Stimulated activated naive B cell treated with anti-CD40 and anti-IgM and Interleukin-4, amounts not matched to agents 10 μg/mL and 1 μg/mL and 100 μg/mL, for 72 hours (primary cell): Measurements from ENCODE around the gene TMEM190.

Experiments used
- ATAC-seq, 2 donors: fragments of 150-1000 bp; cut with Tn5 transposase; replicated peaks; 2 replicates each; pipeline ENCODE4 v1.10.0; 2021; ENCODE audit warnings: moderate library complexity in 1 of 2
- DNase-seq: peaks from one replicate; pipeline ENCODE4 v3.0.0; 2021
- H3K27ac Mint-ChIP-seq: one replicate; pipeline ENCODE4 v1.8.0; 2022; ENCODE audit warnings: mild to moderate bottlenecking, mixed read lengths
- H3K27me3 Mint-ChIP-seq, 2 donors: one replicate each; pipeline ENCODE4 v1.8.0; 2022; ENCODE audit warnings: mixed read lengths in 2 of 2
- H3K36me3 Mint-ChIP-seq, 2 donors: one replicate each; pipeline ENCODE4 v1.8.0; 2022; ENCODE audit warnings: mixed read lengths in 2 of 2, mild to moderate bottlenecking in 1 of 2
- H3K4me1 Mint-ChIP-seq, 2 donors: one replicate each; pipeline ENCODE4 v1.8.0; 2022; ENCODE audit warnings: mixed read lengths in 2 of 2, mild to moderate bottlenecking in 1 of 2
- H3K4me3 Mint-ChIP-seq, 2 donors: one replicate each; pipeline ENCODE4 v1.8.0; 2022; ENCODE audit warnings: mild to moderate bottlenecking in 2 of 2, mixed read lengths in 2 of 2, moderate library complexity in 1 of 2
- H3K9me3 Mint-ChIP-seq, 2 donors: one replicate each; pipeline ENCODE4 v1.8.0; 2022; ENCODE audit warnings: mixed read lengths in 2 of 2, mild to moderate bottlenecking in 1 of 2

Gene TMEM190

DNA sequence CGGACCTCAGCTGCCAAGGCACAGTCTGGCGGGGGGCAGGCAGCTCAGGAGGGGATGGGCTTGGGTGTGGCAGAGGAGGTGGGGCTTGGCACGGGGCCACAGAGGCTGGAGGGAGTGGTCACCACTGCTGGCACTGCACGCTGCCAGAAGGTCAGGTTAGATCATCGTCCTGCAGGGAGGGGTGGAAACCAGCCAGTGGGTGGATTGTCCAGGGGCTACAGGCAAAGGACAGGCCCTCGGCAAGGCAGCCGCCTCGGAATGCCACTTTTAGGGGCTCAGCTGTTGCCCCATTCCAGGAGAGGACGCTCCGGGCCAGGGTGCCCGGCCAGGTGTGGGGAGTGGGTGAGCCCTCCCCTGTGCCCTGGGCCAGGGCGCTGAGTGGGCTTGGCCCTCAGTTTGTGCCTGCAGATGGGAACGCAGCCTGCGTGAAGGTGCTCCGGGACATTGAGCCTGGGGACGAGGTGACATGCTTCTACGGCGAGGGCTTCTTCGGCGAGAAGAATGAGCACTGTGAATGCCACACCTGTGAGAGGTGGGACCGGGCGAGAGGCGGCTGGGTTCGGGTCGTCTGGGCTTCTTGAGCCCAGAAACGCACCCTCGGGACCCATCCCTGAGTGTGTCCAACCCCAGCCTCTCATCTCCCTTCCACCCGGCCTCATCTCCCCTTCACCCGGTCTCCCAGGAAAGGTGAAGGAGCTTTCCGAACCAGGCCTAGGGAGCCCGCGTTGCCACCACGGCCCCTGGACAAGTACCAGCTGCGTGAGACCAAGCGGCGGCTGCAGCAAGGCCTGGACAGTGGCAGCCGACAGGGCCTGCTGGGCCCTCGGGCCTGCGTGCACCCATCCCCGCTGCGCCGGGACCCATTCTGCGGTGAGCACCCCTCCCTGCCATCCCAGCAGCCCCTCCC lies 30.6 kb upstream of the TMEM190 start:
- Mint-ChIP-seq H3K27ac (no peak overlapping the region), H3K4me1 (peaks cover 3 to 7% of the 10 kb centered on the region in 2 donors), H3K9me3 (no peaks in the 10 kb centered on the region), H3K4me3 (no peak overlapping the region), H3K36me3 (peaks cover 24 to 40% of the 10 kb centered on the region in 2 donors), H3K27me3 (peaks cover 1 to 15% of the 10 kb centered on the region in 2 donors)
- ATAC-seq (no peak), DNase-seq (no peak)

DNA sequence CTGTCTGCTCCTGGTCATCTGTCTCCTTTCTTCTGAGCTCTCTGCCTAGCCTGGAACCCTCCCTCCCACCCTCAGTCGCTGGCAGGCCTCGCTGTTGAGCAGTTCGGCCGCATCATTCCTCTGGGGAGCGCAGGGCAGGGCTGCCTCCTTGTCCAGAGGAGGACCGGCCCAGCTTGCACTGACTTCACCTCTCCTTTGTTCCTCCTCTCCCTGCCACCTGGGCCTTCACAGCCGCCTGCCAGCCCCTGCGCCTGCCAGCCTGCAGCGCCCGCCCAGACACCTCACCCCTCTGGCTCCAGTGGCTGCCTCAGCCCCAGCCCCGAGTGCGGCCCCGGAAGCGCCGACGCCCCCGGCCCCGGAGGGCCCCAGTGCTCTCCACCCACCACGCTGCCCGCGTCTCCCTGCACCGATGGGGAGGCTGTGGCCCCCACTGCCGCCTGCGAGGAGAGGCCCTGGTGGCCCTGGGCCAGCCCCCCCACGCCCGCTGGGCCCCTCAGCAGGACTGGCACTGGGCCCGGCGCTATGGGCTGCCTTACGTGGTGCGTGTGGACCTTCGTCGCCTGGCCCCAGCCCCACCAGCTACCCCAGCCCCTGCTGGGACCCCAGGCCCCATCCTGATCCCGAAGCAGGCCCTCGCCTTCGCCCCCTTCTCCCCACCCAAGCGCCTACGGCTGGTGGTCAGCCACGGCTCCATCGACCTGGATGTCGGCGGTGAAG lies 29.7 kb upstream of the TMEM190 start:
- Mint-ChIP-seq H3K36me3 (peaks cover 21 to 36% of the 10 kb centered on the region in 2 donors), H3K27me3 (peaks cover 9 to 16% of the 10 kb centered on the region in 2 donors), H3K27ac (no peak overlapping the region), H3K4me1 (peaks cover 0 to 5% of the 10 kb centered on the region in 2 donors), H3K4me3 (no peak overlapping the region), H3K9me3 (no peaks in the 10 kb centered on the region)
- no peak for ATAC-seq
- DNase-seq = no peak

DNA sequence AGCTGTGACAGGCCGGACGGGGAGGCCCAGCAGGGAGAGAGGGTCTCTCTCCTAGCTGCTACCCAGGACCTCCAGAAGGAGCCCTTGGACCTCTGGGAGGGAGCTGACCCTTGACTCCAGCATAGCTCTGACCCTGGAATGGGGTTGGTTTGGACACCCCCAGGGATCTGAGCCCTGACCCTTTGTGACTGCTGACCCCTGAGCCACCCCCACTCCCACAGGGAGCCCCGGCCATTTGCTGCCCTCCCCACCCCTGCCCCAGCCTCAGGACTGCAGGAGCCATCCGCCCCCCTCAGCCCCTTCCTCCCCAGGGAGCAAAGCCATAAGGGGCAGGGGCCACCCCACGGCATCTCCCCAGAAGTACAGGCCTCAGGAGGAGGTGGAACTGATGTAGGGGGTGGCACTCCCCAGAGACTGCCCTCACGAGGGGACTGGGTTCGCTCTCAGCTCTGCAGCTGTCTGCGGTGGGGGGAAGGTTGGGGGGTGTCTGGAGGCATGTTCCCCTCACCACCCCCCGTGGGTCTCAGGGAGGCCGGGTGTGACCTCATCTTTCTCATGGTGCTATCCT lies 29.1 kb upstream of the TMEM190 start:
- Mint-ChIP-seq H3K4me1 (peaks cover under 1 to 9% of the 10 kb centered on the region in 2 donors), H3K27me3 (peaks cover 16 to 23% of the 10 kb centered on the region in 2 donors), H3K9me3 (no peaks in the 10 kb centered on the region), H3K4me3 (no peak overlapping the region), H3K27ac (no peak overlapping the region), H3K36me3 (peaks cover 21 to 33% of the 10 kb centered on the region in 2 donors)
- DNase-seq (no peak), ATAC-seq (no peak)

DNA sequence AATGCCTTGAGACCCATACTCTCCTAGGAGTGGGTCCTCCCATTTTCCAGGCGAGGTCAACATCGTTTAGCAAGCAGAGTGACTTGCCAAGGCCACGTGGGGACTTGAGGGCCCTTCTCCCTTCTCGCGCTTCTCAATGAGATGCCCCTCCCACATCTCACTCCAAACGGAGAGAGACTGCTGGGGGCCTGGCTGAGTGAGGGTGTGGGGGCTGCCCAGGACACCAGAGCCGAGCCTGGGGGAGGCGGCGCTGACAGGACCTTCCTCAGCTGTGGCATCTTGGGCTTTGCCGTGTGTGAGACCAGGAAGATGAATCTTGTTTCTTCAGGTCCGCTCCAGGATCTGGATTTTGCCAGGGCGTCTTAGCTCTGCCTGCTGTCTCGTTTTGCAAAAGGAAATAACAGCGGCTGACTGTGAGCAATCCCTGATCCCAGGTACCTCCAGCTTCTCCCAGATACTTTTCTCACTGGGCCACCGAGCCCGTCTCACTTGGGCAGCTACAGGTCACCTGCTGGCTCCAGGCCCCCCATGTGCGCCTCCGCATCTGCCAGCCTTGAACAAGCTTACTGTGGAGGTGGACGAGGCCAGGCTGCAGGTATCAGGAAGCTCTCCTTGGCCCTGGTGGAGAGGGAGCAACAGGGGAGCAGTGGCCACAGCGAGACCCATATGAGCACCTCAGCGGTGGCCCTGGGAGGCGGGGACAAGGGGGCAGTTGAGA lies 28.1 kb upstream of the TMEM190 start:
- ATAC-seq (no peak), DNase-seq (no peak)
- H3K4me3 Mint-ChIP-seq = no peak overlapping the region
- H3K27me3 Mint-ChIP-seq = peaks cover 25 to 32% of the 10 kb centered on the region in 2 donors
- no peak overlapping the region for H3K27ac Mint-ChIP-seq
- no peaks in the 10 kb centered on the region for H3K9me3 Mint-ChIP-seq
- H3K4me1 Mint-ChIP-seq = peaks cover 10 to 18% of the 10 kb centered on the region in 2 donors
- H3K36me3 Mint-ChIP-seq = peaks cover 16 to 23% of the 10 kb centered on the region in 2 donors

DNA sequence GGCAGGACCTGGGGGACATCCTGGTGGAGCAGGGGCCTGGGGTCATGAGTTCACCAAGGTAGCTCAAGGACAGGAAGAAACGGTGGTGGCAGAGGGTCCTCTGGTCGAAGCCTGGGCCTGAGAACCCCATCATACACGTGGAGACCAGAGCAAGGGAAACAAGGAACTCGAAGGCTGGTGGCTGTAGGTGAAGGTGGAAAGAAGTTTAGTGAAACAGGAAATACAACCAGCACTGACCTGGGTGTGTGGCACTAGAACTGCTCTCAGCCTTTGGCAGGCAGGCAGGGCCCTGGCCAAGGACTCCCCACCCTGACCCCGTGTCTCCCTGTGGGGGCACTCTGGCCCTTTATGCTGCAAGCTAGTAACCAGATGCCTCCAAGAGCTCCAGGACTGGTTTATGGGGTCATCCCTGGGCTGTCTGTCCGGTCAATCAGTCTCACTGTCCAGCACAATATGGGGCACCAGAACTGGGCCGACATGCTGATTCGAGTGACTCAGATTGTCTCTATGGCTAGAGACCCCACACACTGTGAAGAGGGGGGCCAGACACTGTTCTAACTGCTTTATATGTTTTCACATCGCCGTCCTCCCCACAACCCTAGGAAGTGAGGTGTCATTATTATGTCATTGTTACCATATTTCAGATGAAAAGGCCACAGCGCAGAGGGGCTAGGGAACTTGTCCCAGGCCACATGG lies 25.9 kb upstream of the TMEM190 start:
- no peak for ATAC-seq
- peaks cover 41 to 52% of the 10 kb centered on the region in 2 donors for H3K27me3 Mint-ChIP-seq
- H3K9me3 Mint-ChIP-seq = no peaks in the 10 kb centered on the region

DNA sequence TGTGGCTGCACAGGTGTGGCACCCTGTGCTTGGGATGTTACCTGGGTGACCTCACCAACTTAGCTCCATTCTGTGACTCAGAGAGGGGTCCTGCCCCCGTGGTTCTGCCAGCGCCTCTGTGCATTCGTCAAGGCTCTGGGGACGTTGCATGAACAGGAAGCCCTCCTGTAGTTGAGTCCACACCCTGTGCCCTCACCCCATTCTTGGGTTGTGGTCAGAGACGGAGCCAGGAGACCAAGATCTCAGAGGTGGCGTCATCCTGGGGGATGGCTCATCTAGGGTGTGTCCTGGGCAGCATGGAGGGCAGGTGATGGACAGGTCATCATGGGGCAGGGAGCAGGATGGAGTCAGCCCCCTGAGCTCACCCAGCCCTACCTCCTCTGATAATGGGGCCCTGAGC lies 24.6 kb upstream of the TMEM190 start:
- Mint-ChIP-seq H3K9me3 (no peaks in the 10 kb centered on the region), H3K27ac (no peak overlapping the region), H3K4me3 (no peak overlapping the region), H3K27me3 (peaks cover 51 to 63% of the 10 kb centered on the region in 2 donors), H3K36me3 (peaks cover 3 to 5% of the 10 kb centered on the region in 2 donors), H3K4me1 (peaks cover 14 to 27% of the 10 kb centered on the region in 2 donors)
- no peak for ATAC-seq
- no peak for DNase-seq

More for the DNA sequence above, 25.9 kb upstream of the TMEM190 start:
- H3K4me1 Mint-ChIP-seq = peaks cover 14 to 27% of the 10 kb centered on the region in 2 donors
- H3K27ac Mint-ChIP-seq = no peak overlapping the region
- H3K4me3 Mint-ChIP-seq = peak overlapping the region in 1 of 2 donors; percentile 4
- no peak for DNase-seq
- H3K36me3 Mint-ChIP-seq = peaks cover 3 to 5% of the 10 kb centered on the region in 2 donors

DNA sequence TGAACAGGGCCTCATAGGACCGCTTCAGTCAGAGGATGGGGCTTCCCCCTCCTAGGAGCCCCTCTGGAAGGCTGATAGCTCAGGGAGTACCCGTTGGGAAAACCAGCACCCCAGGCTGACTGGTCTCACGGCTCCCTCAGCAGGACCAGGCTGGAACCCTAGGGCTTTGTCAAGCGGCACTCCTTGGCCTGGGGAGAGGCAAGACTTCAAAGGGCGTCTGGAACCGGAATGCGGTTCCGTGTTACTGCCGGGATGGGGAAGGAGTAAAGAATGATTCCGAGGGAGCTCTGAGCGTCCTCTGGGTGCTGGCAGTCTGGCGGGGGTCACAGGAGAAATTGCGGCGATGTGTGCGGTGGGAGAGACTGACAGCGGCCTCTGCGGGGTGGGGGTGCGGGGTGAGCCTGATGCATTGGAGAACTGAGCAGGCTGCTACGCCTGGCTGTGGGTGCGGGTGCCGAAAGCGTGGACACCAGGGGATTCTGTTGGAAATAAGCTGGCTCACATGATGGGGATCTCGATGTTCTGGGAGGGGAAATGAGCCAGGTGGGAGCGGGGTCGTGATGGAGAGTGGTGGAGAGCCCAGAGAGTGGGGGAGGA lies 24.0 kb upstream of the TMEM190 start:
- no peak for DNase-seq
- H3K4me3 Mint-ChIP-seq = peak overlapping the region; percentile 71 to 73
- peak overlapping the region; percentile 72 for H3K27ac Mint-ChIP-seq
- peaks cover 56 to 69% of the 10 kb centered on the region in 2 donors for H3K27me3 Mint-ChIP-seq
- H3K36me3 Mint-ChIP-seq = peaks cover 2 to 9% of the 10 kb centered on the region in 2 donors
- H3K9me3 Mint-ChIP-seq = no peaks in the 10 kb centered on the region
- H3K4me1 Mint-ChIP-seq = peaks cover 14 to 27% of the 10 kb centered on the region in 2 donors
- no peak for ATAC-seq

DNA sequence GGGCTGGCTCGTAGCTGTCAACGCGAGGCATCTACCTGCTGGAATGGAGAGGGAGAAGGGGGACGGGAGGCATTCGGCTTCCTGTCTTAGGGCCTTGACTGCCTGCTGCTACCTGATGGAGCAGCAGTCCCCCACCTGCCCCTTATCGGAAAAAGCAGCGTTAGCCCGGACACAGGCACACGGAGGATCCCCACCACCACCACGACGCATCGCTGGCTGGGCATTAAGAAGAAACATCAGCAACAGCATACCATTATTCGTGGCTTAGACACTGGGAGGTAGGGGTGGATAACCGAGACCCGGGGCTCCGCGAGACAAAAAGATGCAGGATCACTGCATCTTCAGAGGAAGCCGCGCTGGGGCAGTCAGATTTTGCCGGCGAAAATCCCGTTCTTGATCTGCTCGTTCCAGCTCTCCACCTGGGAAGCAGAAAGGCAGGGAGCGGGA lies 23.2 kb upstream of the TMEM190 start:
- H3K4me3 Mint-ChIP-seq = peak overlapping the region; percentile 73 to 81
- H3K36me3 Mint-ChIP-seq = peaks cover 1 to 4% of the 10 kb centered on the region in 2 donors
- H3K4me1 Mint-ChIP-seq = peaks cover 14 to 27% of the 10 kb centered on the region in 2 donors
- H3K9me3 Mint-ChIP-seq = no peaks in the 10 kb centered on the region
- H3K27ac Mint-ChIP-seq = no peak overlapping the region
- no peak for DNase-seq
- ATAC-seq = peak; percentile 6 to 8
- H3K27me3 Mint-ChIP-seq = peaks cover 61 to 77% of the 10 kb centered on the region in 2 donors

DNA sequence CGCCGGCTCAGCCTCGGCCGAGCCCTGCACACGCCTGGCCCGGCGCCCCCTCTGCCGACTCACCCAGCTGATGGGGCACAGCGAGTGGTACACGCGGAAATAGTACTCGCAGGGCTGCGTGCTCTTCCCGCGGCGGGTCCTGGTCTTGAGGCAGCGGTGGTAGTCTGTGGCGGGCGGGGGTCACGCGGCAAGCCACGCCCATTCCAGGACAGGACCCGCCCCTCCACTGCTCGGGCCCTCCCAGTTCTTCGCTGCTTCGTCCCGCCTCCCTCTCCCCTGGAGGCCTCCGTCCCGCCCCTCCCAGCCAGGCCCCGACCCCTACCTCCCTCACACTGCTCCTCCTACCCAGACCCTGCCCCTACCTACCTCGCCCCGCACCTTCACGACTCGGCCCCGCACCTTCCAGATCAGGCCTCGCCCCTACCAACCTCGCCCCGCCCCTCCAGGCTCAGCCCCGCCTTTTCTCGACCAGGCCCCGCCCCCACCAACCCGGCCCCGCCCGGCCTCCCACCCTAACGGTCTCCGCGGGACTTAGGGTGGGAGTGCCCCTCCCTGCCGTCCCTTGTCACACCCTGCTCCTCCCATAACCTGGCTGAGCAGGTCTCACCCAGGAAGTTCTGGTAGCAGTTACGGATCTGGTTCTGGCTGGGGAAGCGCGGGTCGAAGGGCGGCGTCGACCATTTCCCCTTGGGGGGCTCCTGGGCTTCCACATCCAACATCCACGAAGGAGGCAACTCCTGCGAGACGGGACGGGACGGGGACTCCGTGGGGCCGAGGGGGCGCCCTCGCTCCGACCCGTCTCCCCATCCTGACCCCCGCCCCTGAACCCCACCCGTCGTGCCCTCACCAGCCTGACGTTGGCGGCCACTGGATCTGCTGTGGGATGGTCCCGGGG lies 22.6 kb upstream of the TMEM190 start:
- peak; percentile 69 to 79 for ATAC-seq
- Mint-ChIP-seq H3K27ac (peak overlapping the region; percentile 65), H3K4me1 (peaks cover 14 to 27% of the 10 kb centered on the region in 2 donors), H3K4me3 (peak overlapping the region; percentile 73 to 81), H3K9me3 (no peaks in the 10 kb centered on the region), H3K27me3 (peaks cover 64 to 83% of the 10 kb centered on the region in 2 donors), H3K36me3 (peaks cover 1 to 4% of the 10 kb centered on the region in 2 donors)
- DNase-seq = no peak

DNA sequence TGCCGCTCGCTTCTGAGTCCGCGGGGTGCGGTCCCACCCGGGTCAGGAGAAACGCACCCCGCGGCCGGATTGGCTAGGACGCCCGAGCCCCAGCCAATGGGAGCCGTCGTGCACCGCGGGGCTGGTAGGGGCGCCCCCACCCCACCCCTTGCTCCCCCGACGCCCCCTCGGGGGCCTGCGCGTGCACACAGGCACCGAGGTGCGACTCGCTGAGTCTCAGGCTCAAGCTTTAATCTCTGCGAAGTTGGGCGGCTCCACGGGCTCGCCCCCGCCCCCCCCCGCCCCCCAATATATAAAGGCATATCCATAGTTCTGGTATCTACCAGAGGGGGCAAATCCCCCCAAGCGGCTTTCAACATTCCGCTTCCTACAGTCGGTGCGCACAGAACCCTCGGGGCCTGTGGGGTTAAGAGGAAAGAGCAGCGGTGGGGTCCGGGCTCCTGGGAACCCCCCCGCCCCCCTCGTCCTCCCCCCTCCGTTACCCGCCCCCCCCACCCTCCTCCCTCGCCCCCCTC lies 21.9 kb upstream of the TMEM190 start, which contains the start of gene COX6B2:
Gene COX6B2, minus strand, starts transcription at position 22 of the 515 bp plus-strand sequence. CDS start 198 bp downstream, outside the sequence.
- H3K27ac Mint-ChIP-seq = peak within 1 kb of the TSS; percentile 65
- DNase-seq = no peak
- no peaks in the 10 kb centered on the region for H3K9me3 Mint-ChIP-seq
- H3K4me3 Mint-ChIP-seq = peak within 1 kb of the TSS; percentile 73 to 81
- peaks cover 14 to 27% of the 10 kb centered on the region in 2 donors for H3K4me1 Mint-ChIP-seq
- no peak for ATAC-seq
- peaks cover 1 to 4% of the 10 kb centered on the region in 2 donors for H3K36me3 Mint-ChIP-seq
- H3K27me3 Mint-ChIP-seq = peaks cover 65 to 86% of the 10 kb centered on the region in 2 donors

DNA sequence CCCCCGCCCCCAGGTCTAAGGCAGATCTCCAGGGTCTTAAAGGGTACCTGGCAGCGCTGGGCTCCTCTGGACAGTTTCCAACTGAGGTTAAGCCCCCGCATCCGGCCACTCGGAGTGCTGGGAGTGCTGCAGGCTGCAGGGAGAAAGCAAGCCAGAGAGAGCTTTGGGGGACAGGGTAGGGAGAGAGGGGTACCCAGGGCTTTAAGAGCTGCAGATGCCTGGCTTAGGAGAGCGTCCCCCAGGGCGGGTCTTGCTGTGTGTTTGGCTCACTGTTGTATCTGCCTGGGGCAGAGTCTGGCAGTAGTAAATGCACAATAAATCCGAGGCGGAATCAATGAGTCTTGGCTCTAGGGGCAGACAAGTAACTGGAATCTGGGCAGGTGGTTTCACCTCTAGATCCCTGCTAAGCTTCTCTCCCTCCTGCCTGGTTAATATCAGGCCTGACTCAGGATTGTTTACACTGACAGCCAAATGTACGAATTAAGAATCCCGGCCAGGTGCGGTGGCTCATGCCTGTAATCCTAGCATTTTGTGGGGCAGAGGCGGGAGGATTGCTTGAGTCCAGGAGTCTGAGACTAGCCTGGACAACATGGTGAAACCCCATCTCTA lies 21.3 kb upstream of the TMEM190 start:
- Mint-ChIP-seq H3K4me1 (peaks cover 14 to 27% of the 10 kb centered on the region in 2 donors), H3K27ac (no peak overlapping the region), H3K4me3 (no peak overlapping the region), H3K27me3 (peaks cover 65 to 86% of the 10 kb centered on the region in 2 donors), H3K9me3 (no peaks in the 10 kb centered on the region), H3K36me3 (peaks cover 1 to 4% of the 10 kb centered on the region in 2 donors)
- no peak for ATAC-seq
- DNase-seq = no peak
